NCI-H146 treated with DMSO at 0.1 percent for 48 hours (cell line): ENCODE results near the gene TLR4.

ENCODE experiments used
- DNase-seq: peaks from one replicate; lab custom pipeline; 2025; ENCODE audit not compliant: unreplicated experiment; lab: John Stamatoyannopoulos, UW

Gene TLR4

GRCh38 chr9:117714282-117714681, 10.1 kb downstream of the TLR4 start:
- no peak for DNase-seq

- DNase-seq = no peak
Observed at GRCh38 chr9:117715411-117715989, 11.3 kb downstream of the TLR4 start.

GRCh38 chr9:117718085-117718484, 13.9 kb downstream of the TLR4 start:
- no peak for DNase-seq

- no peak for DNase-seq
Observed at GRCh38 chr9:117718701-117719100, 14.5 kb downstream of the TLR4 start.

- DNase-seq = no peak
Observed at GRCh38 chr9:117719161-117719920, 15.1 kb downstream of the TLR4 start.

- no peak for DNase-seq
Observed at GRCh38 chr9:117720066-117720465, 15.9 kb downstream of the TLR4 start.

GRCh38 chr9:117720555-117720954, 16.4 kb downstream of the TLR4 start:
- no peak for DNase-seq

- DNase-seq = no peak
Observed at GRCh38 chr9:117720987-117721386, 16.8 kb downstream of the TLR4 start.

- no peak for DNase-seq
Observed at GRCh38 chr9:117722108-117722761, 18.0 kb downstream of the TLR4 start.

- no peak for DNase-seq
Observed at GRCh38 chr9:117723986-117724625, 19.9 kb downstream of the TLR4 start.

GRCh38 chr9:117725426-117725887, 21.3 kb downstream of the TLR4 start:
- no peak for DNase-seq

- DNase-seq = no peak
Observed at GRCh38 chr9:117729375-117729774, 25.2 kb downstream of the TLR4 start.

GRCh38 chr9:117732494-117732893, 28.3 kb downstream of the TLR4 start:
- DNase-seq = no peak

GRCh38 chr9:117733465-117733864, 29.3 kb downstream of the TLR4 start:
- no peak for DNase-seq

- DNase-seq = no peak
Observed at GRCh38 chr9:117734082-117734481, 29.9 kb downstream of the TLR4 start.

GRCh38 chr9:117734523-117735314, 30.5 kb downstream of the TLR4 start:
- DNase-seq = no peak

- no peak for DNase-seq
Observed at GRCh38 chr9:117737721-117738226, 33.6 kb downstream of the TLR4 start.

GRCh38 chr9:117739206-117739605, 35.0 kb downstream of the TLR4 start:
- DNase-seq = no peak

GRCh38 chr9:117739624-117740347, 35.6 kb downstream of the TLR4 start:
- DNase-seq = no peak

- no peak for DNase-seq
Observed at GRCh38 chr9:117742131-117742530, 37.9 kb downstream of the TLR4 start.
